Aorta (tissue), 5 donors: Measurements from ENCODE around the gene ZNF577. TPM values are rescaled to one million over a fixed set of nuclear protein-coding genes. Genes with fewer than 3 reads are reported as not detected.

Experiments used
- ATAC-seq: fragments of 200-7000 bp; cut with Tn5 transposase; one replicate; pipeline ENCODE4 v1.9.1; 2022; ENCODE audit warnings: moderate library complexity; ENCODE audit not compliant: low FRiP score
- DNase-seq, 2 donors: peaks; one replicate each; pipeline ENCODE4 v3.0.0-alpha.2; 2020
- H3K27ac ChIP-seq, 2 donors: one replicate each; pipeline ENCODE4 v1.5.1; 2013; ENCODE audit warnings: low read length in 2 of 2, mild to moderate bottlenecking in 2 of 2, moderate library complexity in 2 of 2, control low read depth in 1 of 2, inconsistent platforms in 1 of 2, low read depth in 1 of 2
- H3K27me3 ChIP-seq, 2 donors: one replicate each; pipeline ENCODE4 v1.6.1; 2013; ENCODE audit warnings: control low read depth in 1 of 2, low read length in 1 of 2, mild to moderate bottlenecking in 1 of 2, moderate library complexity in 1 of 2; ENCODE audit not compliant: insufficient read depth in 2 of 2, control insufficient read depth in 1 of 2
- H3K36me3 ChIP-seq, 2 donors: one replicate each; pipeline ENCODE4 v1.6.1; 2013; ENCODE audit warnings: control low read depth in 1 of 2, low read length in 1 of 2, mild to moderate bottlenecking in 1 of 2; ENCODE audit not compliant: insufficient read depth in 2 of 2, control insufficient read depth in 1 of 2
- H3K4me1 ChIP-seq, 2 donors: one replicate each; pipeline ENCODE4 v1.6.1; 2013; ENCODE audit warnings: low read length in 2 of 2, control low read depth in 1 of 2, mild to moderate bottlenecking in 1 of 2, moderate library complexity in 1 of 2; ENCODE audit not compliant: insufficient read depth in 2 of 2, control insufficient read depth in 1 of 2
- H3K4me3 ChIP-seq, 2 donors: one replicate each; pipeline ENCODE4 v1.5.1; 2013; ENCODE audit warnings: low read length in 2 of 2, control low read depth in 1 of 2, mild to moderate bottlenecking in 1 of 2
- H3K9me3 ChIP-seq: one replicate; pipeline ENCODE4 v1.6.1; 2013; ENCODE audit warnings: mild to moderate bottlenecking, low read length; ENCODE audit not compliant: control insufficient read depth
- WGBS, 2 donors: extraction: QIAGEN DNeasy Blood & Tissue Kit; methylation state at CpG; one replicate each; pipeline ENCODE4 v1.1.7; 2013; 5-methylcytosine and 5-hydroxymethylcytosine counted together
- intact Hi-C, 2 donors: fragments of 100-400 bp; cut with DNase I; formaldehyde crosslinking; loops; one replicate each; pipeline versions ENCODE4 v1.14.2 to v1.15.0; 2022
- long read RNA-seq, 2 donors: library from polyadenylated mRNA; unstranded; transcript quantifications; one replicate each; pipeline ENCODE4 v2.0.0, GENCODE V29; 2020 to 2021
- polyA plus RNA-seq, 2 donors: library from polyadenylated mRNA; stranded (reverse); fragments of 200-250 nt; gene quantifications; one replicate each; pipeline ENCODE4 v1.2.3, GENCODE V29; 2013
- total RNA-seq, 2 donors: library from RNA; stranded (reverse); fragmentation: NEBNext Ultra II Directional; extraction: Animal tissue kit (Norgen Biotek cat#: 25700); gene quantifications; one replicate each; pipeline ENCODE4 v1.2.1, GENCODE V29; 2021
- donor health status: healthy with polysubstance abuse.
- donor health status: Bipolar disorder and iron deficiency.
- donor health status: DM: no; HTN: no; CAD: no.
- donor health status: DM: no; HTN: no; CAD: no.
- donor health status: DM: yes; HTN: yes; CAD: no.

ZNF577 gene
- total RNA-seq, result 10 to 100 TPM; 12.5 to 24.2 TPM
- polyA plus RNA-seq, result 10 to 100 TPM in 1 of 2 donors, 1 to 10 TPM in 1; 4.5 to 61.1 TPM
- long read RNA-seq, donor 1, partial matches to known transcripts, result 3 of 22 reads
- long read RNA-seq, donor 1, other reads (novel, unspliced or antisense), result 12 of 22 reads
- long read RNA-seq, donor 2, partial matches to known transcripts, result 0 of 12 reads
- long read RNA-seq, donor 2, other reads (novel, unspliced or antisense), result 8 of 12 reads

DNA sequence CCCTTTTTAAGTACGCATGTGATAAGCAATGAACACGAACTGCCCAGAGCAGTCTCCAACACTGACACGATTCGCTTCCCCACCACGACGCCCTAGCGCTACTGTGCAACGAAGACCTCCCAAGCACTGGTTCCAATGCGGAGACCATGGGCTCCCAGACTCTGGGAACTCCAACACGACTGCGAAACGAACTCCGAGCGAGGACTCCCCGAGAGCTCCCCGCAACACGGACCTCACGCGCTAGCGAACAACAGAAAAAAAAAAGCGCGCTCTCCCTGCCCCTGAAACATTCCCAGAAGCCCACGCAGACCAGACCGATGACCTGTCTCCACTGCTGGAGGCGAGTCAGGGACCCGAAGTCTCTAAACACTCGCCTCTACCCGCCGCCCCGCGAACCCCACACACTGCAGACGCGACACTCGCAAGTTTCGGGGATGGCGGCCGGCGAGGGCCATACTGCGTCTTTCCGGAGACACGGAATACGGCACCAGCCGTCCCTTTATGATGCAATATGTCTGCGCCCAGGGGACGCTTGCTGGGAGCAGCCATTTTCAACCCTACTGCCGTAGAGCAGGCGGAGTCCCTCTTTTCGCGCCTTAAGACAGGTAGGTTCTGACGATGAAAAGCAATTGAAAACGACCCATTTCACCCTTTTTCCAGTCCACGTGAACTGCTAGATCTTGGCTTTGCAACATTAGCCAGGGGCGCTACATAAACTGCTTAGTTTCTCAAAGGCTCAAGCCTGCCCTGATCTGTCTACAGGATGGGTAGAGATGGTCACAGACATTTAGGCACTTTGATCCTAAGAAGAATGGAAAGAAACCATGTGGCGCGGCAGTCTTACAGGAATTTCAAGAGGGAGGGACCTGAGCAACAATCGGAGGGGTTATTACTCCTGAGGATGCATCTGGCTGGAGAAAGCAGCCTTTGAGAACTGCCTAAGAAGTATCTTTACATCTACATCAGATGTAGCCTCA is at the start of gene ZNF577:
Gene ZNF577 (minus strand): TSS at position 430 of the 977 bp plus-strand sequence. CDS start 7,569 bp downstream, outside the sequence.
- peak within 1 kb of the TSS in 1 of 2 donors; percentile 58 for H3K27ac ChIP-seq
- WGBS, 2 donors, result 1 to 3% methylated on average over 56 of the region's 56 CpGs
- H3K27me3 ChIP-seq, result no peaks in the 10 kb centered on the region
- DNase-seq, result peak; percentile 94 to 96
- intact Hi-C loops, result no loop called here
- H3K9me3 ChIP-seq, result peaks cover 13% of the 10 kb centered on the region
- ATAC-seq, result peak; percentile 99
- H3K4me3 ChIP-seq, result peak within 1 kb of the TSS; percentile 64 to 75
- peaks cover 0 to 1% of the 10 kb centered on the region in 2 donors for H3K4me1 ChIP-seq
- peaks cover 10 to 25% of the 10 kb centered on the region in 2 donors for H3K36me3 ChIP-seq

DNA sequence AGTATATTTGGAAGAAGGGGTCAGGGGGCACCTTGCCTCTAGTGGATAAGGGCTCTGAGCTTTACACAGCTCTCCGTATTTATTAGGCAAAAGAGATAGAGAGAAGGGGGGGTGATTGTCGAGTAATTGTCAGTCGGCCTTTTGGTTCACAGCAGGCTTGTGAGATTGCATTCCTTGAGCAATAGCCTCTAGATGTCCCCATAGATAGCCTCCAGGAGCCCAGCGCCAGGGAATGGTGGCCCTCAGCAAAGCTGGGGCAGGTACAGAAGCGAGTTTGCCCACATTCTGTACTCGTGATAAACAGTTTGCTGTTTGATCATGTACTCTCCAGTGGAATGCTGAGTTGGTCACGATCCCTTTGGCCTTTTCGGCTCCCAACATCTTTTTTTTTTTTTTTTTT is 44.2 kb upstream of the ZNF577 start:
- no peak overlapping the region for H3K27ac ChIP-seq
- DNase-seq (no peak), ATAC-seq (no peak)
- H3K4me1 ChIP-seq, result no peaks in the 10 kb centered on the region
- intact Hi-C loops, result no loop called here
- 88 to 92% methylated on average over 8 of the region's 8 CpGs for WGBS, 2 donors
- no peaks in the 10 kb centered on the region for H3K27me3 ChIP-seq
- H3K36me3 ChIP-seq, result peaks cover 18 to 28% of the 10 kb centered on the region in 2 donors
- H3K9me3 ChIP-seq, result peaks cover 21% of the 10 kb centered on the region
- H3K4me3 ChIP-seq, result no peak overlapping the region

DNA sequence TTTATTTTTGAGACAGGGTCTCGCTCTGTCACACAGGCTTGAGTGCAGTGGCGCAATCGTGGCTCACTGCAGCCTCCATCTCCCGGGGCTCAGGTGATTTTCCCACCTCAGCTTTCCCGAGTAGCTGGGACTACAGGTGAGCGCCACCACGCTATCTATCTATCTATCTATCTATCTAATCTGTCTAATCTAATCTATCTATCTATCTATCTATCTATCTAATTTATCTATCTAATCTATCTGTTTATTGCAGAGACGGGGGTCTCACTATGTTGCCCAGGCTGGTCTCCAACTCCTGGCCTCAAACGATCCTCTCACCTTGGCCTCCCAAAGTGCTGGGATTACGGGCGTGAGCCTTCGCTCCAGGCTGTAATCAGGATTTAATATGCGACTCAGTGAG is 40.1 kb upstream of the ZNF577 start:
- 31 to 32% methylated on average over 13 of the region's 13 CpGs for WGBS, 2 donors
- H3K4me3 ChIP-seq, result peak overlapping the region; percentile 88
- ATAC-seq (no peak), DNase-seq (no peak)
- no peaks in the 10 kb centered on the region for H3K27me3 ChIP-seq
- no peak overlapping the region for H3K27ac ChIP-seq
- H3K9me3 ChIP-seq, result peaks cover 7% of the 10 kb centered on the region
- H3K36me3 ChIP-seq, result peaks cover under 1 to 2% of the 10 kb centered on the region in 2 donors
- no peaks in the 10 kb centered on the region for H3K4me1 ChIP-seq
- intact Hi-C loops, result loop anchor here (1.0 to 10.0 kb wide), 2 partner anchors 57 to 121 kb away; partner anchors contain the start of gene ZNF350 (in 1 of the 2)

DNA sequence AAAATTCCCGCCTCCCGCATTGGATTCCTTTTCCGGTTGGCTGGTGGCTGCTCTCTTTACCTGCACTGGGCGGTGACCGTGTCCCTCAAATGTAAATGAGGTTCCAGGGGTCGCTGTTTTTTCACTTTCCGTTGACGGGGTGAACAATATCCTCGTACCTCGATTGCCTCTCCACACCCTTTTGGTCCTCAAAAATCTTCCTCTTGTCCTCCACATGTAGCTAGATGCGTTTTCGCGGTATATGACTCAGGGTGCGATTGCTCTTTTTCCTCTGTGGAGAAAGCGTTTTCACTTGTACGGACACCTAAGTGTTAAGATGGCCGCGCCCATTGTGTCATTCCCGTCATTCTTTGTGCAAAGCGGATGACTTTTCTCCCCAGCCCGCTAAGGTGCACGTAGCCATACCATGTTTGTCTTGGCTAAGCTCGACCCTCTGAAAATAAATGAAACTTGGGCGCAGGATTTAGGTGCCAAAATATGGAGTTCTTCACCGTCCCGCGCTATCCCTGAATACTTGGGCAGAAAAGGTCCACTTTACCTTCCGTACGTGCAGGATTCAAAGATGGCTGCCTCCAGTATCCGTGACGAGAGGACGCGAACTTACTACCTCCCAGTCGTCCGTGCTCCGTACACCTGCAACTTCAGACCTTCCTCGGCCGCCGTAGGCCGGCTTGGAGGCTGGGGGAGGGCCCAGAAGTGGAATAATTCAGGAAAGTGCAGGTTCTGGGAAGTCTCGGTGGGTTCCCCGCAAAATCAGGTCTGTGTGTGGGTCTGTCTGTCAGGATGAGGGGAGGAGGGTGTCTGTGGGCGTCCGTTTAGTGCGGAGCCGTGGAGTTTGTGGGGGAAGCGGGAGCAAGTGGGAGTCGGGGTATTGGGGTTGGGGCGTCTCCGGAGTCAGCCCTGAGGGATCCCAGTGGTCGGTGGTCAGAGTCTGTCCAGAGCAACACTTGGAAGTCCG is 39.3 kb upstream of the ZNF577 start, which contains the start of gene ZNF613:
Gene ZNF613 (plus strand): TSS at position 689 of the 958 bp plus-strand sequence. CDS start 8,749 bp downstream, outside the sequence.
- Histone ChIP-seq H3K9me3 (peaks cover 9% of the 10 kb centered on the region), H3K4me3 (peak within 1 kb of the TSS; percentile 88), H3K27ac (peak within 1 kb of the TSS in 1 of 2 donors; percentile 87), H3K27me3 (no peaks in the 10 kb centered on the region), H3K4me1 (no peaks in the 10 kb centered on the region), H3K36me3 (no peaks in the 10 kb centered on the region)
- 0% methylated on average over 52 of the region's 52 CpGs for WGBS, 2 donors
- DNase-seq (peak; percentile 92 to 96), ATAC-seq (peak; percentile 98)
- intact Hi-C loops, result loop anchor here (1.0 to 10.0 kb wide), 2 partner anchors 58 to 122 kb away; partner anchors contain the start of gene ZNF350 (in 1 of the 2)

DNA sequence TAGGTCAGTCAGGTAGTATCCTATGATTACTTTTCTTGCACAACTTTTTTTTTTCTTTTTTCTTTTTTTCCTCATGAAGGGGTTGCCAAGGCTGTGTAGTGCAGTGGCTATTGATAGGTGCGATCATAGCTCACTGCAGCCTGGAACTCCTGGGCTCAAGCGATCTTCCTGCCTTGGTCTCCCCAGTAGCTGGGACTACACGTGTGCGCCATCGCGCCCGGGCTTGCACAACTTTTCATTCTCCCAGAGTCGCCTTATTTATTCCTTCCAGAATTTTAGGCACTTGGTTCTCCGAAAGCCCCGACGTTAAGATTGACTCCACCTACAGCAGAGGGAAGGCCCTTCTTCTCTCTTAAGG is 38.7 kb upstream of the ZNF577 start:
- H3K4me3 ChIP-seq, result peak overlapping the region; percentile 88
- intact Hi-C loops, result loop anchor here in 1 of 2 donors (10.0 kb wide), 1 partner anchor 58 kb away; the partner anchor contains the start of gene ZNF350
- H3K27ac ChIP-seq, result no peak overlapping the region
- H3K4me1 ChIP-seq, result no peaks in the 10 kb centered on the region
- WGBS, 2 donors, result 11 to 14% methylated on average over 11 of the region's 11 CpGs
- no peaks in the 10 kb centered on the region for H3K36me3 ChIP-seq
- ATAC-seq (peak; percentile 58), DNase-seq (no peak)
- peaks cover 15% of the 10 kb centered on the region for H3K9me3 ChIP-seq
- no peaks in the 10 kb centered on the region for H3K27me3 ChIP-seq

DNA sequence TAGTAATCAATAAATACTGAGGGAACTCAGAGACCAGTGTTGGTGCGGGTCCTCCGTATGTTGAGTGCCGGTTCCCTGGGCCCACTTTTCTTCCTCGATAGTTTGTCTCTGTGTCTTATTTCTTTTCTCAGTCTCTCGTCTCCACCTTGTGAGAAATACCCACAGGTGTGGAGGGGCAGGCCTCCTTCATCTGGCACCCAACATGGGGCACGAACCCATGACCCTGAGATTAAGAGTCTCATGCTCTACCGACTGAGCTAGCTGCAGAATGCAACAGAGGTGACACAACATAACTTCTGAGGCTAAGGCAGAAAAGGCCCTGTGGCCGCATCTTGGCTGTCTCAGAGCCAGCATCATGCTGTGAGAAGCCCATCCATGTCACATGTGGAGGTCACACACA is 34.2 kb upstream of the ZNF577 start:
- H3K9me3 ChIP-seq, result peaks cover 30% of the 10 kb centered on the region
- H3K4me3 ChIP-seq, result no peak overlapping the region
- no peak overlapping the region for H3K27ac ChIP-seq
- no peaks in the 10 kb centered on the region for H3K4me1 ChIP-seq
- DNase-seq (no peak), ATAC-seq (no peak)
- H3K36me3 ChIP-seq, result no peaks in the 10 kb centered on the region
- intact Hi-C loops, result loop anchor here in 1 of 2 donors (10.0 kb wide), 1 partner anchor 63 kb away; the partner anchor contains the start of gene ZNF350
- WGBS, 2 donors, result 88 to 91% methylated on average over 8 of the region's 8 CpGs
- no peaks in the 10 kb centered on the region for H3K27me3 ChIP-seq

DNA sequence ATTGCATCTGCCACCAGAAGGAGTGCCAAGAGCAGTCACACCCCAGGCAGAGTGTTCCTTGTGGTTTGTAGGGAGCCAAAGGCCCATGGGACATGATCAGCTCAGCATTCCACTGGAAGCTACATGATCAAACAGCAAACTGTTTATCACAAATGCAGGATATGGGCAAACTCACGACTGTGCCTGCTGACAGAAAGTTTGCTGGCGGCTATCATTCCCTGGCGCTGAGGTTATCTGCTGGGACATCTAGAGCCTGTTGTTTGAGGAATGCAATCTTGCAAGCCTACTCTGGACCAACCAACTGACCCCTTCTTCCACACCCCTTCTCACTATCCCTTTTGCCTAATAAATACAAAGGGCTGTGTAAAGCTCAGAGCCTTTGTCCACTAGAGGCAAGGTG is 31.9 kb upstream of the ZNF577 start:
- H3K36me3 ChIP-seq, result no peaks in the 10 kb centered on the region
- H3K4me3 ChIP-seq, result no peak overlapping the region
- ATAC-seq, result no peak
- WGBS, 2 donors, result 84 to 85% methylated on average over 3 of the region's 3 CpGs
- H3K27ac ChIP-seq, result no peak overlapping the region
- H3K4me1 ChIP-seq, result no peaks in the 10 kb centered on the region
- H3K27me3 ChIP-seq, result no peaks in the 10 kb centered on the region
- no peak for DNase-seq
- peaks cover 34% of the 10 kb centered on the region for H3K9me3 ChIP-seq
- intact Hi-C loops, result loop anchor here in 1 of 2 donors (10.0 kb wide), 1 partner anchor 65 kb away; the partner anchor contains the start of gene ZNF350

DNA sequence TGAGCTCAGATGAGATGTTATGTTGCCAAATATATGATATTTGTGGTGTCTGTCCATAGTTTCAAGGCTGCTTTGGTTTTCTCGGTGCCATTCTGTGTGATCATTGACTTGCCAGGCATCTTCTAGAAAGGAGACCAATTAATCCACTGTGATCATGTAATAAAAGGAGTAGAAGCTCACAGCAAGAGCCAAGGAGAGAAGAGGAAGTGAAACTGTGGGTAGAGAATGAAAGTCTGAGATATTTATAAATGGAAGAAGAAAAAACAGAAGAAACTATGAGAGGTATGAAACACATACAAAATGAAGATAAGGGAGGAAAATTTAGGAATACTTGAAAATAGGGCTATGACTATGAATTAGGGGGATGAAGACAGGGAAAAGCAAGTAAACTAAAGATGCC is 28.4 kb upstream of the ZNF577 start:
- peak overlapping the region in 1 of 2 donors; percentile 34 for H3K4me3 ChIP-seq
- H3K9me3 ChIP-seq, result peaks cover 20% of the 10 kb centered on the region
- DNase-seq (no peak), ATAC-seq (no peak)
- WGBS, 2 donors, result 92 to 93% methylated on average over 1 of the region's 1 CpG
- no peaks in the 10 kb centered on the region for H3K4me1 ChIP-seq
- H3K27ac ChIP-seq, result no peak overlapping the region
- intact Hi-C loops, result no loop called here
- H3K36me3 ChIP-seq, result no peaks in the 10 kb centered on the region
- no peaks in the 10 kb centered on the region for H3K27me3 ChIP-seq
